GM19239 (cell line): ENCODE results near the gene NDST3.
A peak's percentile ranks its signal among the peaks of the same experiment; 100 is the strongest.
"Not testable (repeated sequence)": the region's sequence is repeated elsewhere in the genome, so short reads cannot be mapped to it uniquely, and the experiment has no call there.

Experiments
- DNase-seq: peaks from one replicate; pipeline ENCODE4 v3.0.0; 2011; ENCODE audit warnings: low spot score; ENCODE audit not compliant: insufficient read length
- FAIRE-seq: peaks from 2 replicates; lab custom pipeline; 2011; peaks lifted over from hg19 to GRCh38; lab: Jason Lieb, UNC

The NDST3 gene

DNA sequence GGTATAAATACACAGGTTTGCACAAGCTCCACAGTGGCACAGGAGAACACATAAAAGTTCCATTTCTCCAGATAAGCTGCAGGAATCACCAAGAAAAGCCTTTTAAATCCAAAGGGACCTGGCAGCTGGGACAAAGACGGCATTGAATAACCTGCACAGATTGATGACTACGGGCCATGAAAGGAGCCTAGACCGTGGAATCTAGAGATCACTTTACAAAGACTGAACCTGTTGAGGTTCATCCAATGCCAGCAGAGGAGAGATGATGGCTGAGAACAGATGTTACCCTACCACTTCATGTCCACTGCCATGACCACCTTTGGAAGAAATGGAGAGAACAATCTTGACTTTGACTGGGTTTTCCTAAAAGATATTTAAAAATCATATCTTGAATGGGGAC, 229.8 kb downstream of the NDST3 start:
- DNase-seq (no peak), FAIRE-seq (no peak)

DNA sequence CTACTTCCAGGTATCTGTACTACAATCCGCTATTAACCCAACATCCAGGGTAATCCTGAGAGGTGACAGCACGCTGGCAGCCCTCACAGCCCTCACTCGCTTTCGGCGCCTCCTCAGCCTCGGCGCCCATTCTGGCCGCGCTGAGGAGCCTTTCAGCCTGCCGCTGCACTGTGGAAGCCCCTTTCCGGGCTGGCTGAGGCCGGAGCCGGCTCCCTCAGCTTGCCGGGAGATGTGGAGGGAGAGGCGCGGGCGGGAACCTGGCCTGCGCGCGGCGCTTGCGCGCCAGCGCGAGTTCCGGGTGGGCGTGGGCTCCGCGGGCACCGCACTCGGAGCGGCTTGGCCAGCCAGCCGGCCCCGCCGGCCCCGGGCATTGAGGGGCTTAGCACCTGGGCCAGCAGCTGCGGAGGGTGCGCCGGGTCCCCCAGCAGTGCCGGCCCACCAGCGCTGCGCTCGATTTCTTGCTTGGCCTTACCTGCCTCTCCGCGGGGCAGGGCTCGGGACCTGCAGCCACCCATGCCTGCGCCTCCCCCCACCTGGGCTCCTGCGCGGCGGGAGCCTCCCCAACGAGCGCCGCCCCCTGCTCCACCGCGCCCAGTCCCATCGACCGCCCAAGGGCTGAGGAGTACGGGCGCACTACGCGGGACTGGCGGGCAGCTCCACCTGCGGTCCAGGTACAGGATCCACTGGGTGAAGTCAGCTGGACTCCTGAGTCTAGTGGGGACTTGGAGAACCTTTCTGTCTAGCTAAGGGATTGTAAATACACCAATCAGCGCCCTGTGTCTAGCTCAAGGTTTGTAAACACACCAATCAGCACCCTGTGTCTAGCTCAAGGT, 231.2 kb downstream of the NDST3 start:
- FAIRE-seq (no peak), DNase-seq (no peak)

DNA sequence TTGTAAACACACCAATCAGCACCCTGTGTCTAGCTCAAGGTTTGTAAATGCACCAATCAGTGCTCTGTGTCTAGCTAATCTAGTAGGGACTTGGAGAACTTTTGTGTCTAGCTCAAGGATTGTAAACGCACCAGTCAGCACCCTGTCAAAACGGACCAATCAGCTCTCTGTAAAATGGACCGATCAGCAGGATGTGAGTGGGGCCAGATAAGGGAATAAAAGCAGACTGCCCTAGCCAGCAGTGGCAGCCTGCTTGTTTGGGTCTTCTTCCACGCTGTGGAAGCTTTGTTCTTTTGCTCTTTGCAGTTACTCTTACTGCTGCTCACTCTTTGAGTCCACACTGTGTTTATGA, 231.8 kb downstream of the NDST3 start:
- not testable (repeated sequence) for FAIRE-seq

DNA sequence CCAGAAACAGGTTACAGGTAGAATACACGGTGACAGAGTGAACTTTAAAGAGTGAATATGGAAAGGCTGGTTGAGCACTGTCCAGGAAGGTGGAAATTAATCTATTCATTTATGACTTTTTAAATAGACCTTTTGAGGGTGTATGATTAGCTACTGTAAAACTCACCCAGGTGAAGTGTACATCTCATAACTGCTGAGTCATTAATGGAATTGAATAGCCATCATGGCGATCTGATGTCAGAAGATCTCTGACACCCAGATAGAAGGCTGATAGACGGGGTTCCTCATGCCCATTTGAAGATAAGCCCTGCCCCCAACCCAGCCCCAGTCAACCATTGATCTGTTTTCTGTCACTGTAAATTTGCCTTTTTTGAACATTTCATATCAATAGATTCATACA, 234.5 kb downstream of the NDST3 start:
- no peak for FAIRE-seq
- no peak for DNase-seq

More for the DNA sequence above, 231.8 kb downstream of the NDST3 start:
- DNase-seq, result not testable (repeated sequence)

DNA sequence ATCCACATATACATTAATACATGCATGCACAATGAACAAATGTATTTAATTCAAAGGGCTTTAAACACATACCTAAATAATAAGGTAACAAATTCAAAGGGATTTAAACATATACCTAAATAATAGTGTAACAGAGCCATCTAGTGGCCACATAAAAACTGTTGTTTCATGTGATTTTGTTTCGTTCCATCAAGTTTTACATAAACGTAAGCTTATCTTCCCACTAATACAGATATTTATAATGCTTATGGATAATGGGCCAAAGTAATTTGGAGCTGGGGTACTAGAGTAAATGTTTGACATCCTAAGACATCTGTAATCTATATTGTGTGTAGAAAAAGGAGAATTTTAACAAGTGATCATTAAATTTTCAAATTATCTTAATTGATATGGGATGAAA, 236.2 kb downstream of the NDST3 start:
- FAIRE-seq, result peak; percentile 76

DNA sequence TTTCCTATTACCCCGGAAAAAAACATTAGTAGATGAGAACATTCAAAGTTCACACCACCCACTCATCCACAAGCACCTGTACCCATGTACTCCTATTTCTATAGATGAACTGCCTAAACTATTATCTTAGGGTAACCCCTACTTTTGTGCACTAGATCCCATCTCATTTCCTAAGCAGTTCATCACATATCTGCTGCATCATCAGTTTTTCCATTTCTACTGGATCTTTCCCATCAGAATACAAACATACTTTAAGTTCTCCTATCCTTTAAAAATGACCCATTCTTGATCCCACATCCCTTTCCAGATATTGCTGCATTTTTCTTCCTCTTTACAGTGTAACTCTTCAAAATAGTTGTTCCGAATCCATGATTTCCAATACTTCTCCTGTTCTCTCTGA, 237.5 kb downstream of the NDST3 start:
- DNase-seq (no peak), FAIRE-seq (no peak)

More for the DNA sequence above, 236.2 kb downstream of the NDST3 start:
- no peak for DNase-seq

DNA sequence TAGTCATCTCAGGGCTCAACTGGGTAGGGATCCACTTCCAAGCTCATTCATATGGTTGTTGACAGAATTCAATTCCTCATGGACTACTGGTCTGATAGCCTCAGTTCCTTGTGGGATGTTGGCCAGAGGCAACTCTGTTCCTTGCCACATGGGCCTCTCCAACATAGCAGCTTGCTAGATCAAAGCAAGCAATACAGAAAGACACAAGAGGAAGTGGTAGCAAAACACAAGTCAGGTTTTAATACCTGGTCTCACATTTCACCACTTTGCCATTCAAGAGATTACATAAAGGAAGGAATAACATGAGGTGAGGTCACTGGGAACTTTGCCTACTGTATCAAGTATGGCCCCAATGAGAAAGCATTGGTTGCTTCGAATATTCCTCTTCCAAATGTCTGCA, 239.4 kb downstream of the NDST3 start:
- FAIRE-seq, result no peak
- no peak for DNase-seq

DNA sequence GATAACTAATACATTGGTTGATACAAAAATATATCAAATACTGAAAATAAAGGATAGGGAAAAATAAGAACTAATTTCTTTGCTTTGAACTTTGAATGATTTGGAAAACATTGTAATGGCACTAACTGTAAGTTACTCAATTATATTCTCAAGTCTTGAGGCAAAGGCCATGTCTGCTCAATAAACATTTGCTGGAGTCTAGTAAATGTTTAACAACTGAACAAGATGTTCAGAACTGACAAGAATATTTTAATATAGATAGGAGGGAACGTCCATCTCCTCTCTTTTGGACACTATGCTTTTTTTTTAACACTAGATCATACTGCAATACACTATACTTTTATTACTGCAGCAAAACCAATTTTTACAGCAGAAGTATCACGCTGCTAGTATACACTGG, 242.3 kb downstream of the NDST3 start:
- DNase-seq (no peak), FAIRE-seq (no peak)

DNA sequence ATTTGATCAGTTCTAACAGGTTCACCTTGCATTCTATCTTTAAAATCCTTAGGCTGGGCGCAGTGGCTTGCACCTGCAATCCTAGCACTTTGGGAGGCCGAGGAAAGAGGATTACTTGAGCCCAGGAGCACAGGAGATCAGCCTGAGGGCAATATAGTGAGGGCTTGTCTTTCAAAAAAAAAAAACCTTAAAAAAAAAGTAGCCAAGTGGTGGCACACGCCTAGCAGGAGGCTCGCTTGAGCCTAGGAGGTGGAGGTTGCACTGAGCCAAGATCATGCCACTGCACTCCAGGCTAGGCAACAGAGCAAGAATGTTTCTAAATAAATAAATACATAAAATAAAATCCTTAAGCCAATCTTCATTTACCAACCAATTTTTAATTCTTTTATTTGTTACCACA, 243.0 kb downstream of the NDST3 start:
- DNase-seq, result no peak
- no peak for FAIRE-seq

DNA sequence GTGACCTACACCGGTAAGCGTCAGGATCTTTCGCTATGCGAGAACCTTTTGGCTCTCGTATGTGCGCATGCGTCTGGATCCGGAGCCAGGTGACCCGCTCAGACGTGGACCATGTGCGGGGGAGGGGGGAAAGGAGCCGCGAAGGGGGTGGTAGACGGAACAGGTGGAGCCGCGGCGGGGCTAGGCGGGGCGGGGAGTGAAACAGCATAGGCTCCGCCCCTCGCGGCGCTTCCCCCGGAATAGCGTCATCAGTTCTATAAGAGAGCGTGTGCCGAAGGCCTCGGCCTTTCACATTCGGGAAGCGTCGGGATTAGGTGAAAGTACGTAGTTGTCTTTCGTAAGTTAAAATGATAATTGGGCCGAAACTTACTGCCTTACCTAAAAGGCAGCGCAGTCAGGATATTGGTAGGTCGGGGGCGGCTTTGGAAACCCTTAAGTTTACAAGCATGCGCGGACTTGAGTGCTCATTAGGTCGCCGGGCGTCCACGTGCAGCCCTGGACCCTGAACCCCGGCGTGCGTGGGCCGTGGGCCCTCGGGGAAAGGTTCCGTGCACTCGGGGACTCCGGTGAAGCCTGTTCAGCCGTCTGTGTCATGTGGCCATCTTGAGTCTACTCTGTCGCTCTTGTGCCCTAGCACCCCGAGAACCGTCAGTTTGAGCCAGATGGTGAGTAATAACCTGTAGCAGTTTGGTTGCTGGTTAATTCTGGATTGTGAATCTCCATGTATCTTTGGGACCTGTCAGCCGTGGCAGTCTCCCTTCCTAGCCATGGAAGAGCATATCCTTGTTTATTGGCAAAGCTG, 244.4 kb downstream of the NDST3 start:
- DNase-seq (peak; percentile 76), FAIRE-seq (peak; percentile 92)

DNA sequence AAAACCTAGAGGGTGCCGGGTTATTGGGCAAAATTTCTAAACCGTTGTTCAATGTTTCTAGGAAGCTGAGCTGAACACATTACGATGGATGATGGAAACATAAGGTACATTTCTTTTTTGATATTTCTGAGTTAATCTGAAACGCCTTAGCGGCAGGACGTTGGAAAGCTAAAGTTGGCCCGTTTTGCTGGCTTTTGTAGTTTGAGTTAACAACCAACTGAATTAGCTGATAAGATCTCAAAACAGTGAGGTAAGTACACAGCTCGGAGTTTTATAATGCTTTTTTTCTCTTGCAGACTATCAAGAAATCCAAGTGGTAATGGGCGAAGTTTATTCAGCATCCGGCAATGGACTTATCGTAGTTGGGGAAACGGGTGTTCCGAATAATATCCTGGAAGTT, 245.0 kb downstream of the NDST3 start:
- peak; percentile 75 for FAIRE-seq
- DNase-seq, result no peak

DNA sequence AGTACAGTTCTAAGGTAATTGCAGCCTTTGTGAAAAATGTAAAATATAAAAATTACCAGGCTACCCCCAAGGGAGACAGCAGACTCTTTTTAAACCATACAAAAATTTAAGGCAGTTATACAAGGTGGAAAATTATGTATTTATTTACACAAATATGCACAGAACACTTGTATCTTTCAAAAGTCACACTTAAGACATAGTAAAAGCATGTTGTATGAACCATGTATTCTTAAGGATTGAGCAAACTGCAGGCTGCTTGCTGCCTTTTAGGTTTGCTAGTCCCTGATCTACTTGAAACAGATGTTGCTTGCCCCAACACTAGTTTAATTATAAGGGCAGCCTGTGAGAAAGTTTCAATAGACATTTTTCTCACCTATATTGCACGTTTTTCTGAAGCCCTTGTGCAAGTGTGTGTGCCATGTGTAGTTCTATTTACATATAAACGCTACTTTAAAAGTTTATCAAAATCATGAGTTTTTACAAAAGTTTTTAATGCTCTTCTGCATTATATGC, 245.7 kb downstream of the NDST3 start:
- DNase-seq (no peak), FAIRE-seq (peak; percentile 48)

DNA sequence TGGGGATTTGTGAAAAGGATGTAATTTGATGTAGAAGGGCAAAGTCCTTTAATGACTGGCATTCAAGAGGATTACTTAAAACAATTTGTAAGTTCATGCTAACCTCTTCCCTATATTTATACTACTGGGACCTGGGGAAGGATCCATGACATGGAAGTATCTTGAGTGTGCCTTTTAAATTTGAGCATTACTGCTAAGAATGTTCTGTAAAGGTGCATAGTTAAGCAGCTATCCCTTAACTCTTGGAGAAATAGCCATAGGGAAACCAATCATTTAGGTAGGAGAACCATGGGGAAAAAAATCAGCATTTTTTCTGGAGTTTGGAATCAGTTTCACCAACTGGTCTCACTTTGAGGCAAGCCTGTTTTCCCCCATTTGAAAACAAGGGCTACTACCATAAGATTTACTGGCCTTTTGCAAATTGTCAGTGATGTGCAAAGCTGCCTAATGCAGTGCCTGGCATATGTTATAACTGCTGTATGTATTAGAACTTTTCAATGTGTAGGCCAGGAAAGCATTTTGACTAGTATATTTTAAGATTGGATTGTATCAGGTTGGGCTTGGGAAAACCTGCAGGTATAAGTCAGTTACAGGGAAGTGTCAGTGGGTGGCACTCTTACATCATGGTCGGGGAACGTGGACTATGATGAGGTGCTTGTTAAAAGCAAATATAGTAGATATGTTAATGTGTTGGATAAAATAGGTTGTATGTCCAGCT, 246.4 kb downstream of the NDST3 start:
- FAIRE-seq (peak; percentile 68), DNase-seq (no peak)

DNA sequence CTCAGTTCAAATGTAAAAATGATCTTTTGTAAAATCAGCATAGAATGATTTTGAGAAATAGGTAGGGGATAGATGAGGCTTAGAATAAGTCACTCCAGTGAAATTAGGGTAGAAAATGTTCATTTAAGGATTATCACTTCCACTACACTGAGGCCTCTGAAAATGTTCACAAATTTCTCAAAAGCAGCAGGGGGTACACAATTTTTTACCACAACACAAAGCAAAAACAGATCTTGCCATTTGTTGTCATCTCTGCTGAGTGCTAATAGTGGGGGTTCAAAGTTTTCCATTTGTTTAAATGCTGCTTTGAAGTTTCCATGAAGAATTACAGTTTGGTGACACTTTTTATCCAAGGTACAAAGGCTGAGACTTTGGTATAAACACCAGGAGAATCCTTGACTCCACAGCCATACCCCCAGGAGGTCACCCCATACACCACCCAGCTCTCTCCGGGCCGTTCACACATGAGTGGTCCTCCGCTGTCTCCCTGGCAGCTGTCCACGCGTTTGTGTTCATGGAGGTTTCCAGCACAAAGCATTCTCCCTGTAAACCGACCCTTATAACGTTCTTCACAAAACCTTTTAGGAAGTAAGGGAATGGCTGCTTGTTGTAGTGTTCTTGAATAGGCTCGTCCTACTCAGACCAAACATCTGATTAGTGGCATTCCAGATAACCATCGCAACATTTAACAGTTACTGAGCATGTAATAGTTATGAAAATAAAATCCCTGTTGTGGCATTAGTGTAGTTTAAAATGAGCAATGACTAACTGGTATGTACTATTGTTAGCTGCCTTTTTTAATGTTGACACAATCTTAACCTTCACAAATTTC, 247.5 kb downstream of the NDST3 start:
- FAIRE-seq, result no peak
- no peak for DNase-seq

DNA sequence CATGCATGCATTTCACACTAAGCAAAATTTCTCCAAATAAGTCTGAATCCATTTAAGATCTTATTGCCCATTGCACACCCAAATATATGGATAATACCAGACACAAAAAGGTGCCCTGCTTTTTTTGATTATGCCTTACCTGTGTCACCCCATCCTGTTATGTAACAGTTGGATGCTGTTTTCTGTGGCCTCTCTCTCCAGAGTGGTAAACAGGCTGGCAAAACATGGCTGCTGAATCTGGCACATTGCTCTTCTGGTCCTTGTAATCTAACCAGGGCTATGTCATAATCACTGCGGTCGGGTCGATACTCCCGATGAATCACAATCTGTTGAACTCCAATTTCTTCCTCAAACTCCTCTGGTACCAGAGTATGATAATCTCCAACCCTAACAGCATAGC, 248.4 kb downstream of the NDST3 start:
- DNase-seq (no peak), FAIRE-seq (no peak)

DNA sequence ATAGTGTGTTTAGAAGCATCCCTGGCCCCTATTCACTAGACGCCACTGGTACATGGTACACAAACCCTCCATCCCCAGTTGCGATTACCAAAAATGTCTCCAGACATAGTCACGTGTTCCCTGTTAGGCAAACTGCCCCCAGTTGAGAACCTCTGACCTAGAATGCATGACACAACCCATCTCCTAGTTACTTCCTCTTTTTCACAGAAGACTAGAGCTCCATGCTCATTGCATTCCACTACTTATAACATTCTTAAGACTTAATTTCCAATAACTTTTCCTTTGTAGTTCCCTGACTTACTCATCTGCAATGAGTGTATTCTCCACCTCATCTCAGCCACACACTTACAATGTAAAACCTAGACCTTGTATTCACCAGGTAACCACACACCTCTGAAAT, 249.9 kb downstream of the NDST3 start:
- FAIRE-seq, result peak; percentile 72

DNA sequence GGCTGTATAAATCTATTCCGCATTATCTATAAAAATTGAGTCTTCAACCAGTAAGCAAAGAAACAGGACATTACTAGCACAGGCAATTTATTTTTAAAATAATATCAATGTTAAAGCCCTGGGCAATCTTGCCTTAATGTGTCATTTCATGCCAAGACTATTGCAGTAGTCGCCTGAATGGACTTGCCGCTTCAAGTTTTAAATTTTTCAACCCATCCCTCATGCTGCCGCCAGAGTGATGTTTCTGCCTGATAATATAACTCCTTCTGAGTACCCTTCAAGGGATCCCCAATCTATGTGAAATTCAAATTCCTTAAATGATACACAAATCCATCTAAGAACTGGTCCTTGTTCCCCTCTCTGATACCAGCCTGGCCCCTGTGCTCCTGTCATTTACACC, 251.6 kb downstream of the NDST3 start:
- FAIRE-seq, result no peak

More for the DNA sequence above, 249.9 kb downstream of the NDST3 start:
- DNase-seq, result no peak

DNA sequence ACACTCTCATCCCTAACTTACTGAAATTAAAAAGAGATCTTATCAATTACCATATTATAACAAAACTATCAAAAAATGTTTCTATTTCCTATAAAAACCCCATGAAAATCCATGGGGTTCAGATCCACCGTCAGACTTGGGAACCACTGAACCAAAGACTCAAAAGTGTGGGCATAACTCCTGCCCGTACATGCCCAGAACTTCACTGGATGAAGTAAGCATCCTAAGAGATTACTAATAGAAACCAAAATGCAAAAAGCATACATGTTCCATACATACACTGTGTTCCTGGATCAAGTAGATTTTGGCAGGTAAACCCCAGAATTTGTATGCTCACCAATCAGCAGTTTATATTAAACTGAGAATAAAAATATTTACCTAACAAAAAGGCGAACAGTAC, 252.4 kb downstream of the NDST3 start:
- DNase-seq, result no peak
- no peak for FAIRE-seq

More for the DNA sequence above, 251.6 kb downstream of the NDST3 start:
- DNase-seq, result no peak

DNA sequence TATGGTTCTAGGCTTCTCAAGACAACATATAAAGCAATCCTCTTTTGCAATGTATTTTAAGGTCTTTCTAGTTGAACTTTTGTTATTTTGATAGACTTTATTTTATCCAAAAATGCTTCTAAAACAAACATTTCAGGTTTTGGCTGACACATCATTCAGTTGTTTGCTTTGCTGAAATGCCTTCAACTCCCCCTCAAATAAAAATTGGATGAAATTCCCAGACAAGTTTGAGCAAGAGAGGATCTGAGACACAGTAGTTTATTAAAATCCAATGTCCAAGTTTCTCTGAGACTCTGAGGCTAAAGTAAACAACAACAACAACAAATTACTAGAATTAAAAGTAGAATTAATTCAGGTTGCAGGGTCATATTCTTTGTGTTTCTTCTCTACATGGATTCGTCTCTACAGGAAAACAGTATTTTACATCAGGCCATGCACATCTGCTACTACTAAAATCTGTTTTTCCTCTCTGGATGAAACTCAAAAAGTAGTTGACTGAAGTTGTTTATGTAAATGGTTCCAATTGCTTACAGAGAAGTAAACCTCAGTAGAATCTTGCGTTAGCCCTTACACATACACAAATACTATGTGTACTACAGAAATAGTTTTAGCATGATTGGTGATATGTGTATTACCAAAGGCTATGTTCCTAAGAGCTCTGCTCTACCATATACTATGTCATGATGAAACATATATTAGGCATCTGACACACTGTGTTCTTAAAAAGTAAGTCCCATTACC, 253.6 kb downstream of the NDST3 start:
- FAIRE-seq (no peak), DNase-seq (no peak)
